DND-41 (cell line): ENCODE data around the gene RXYLT1.

Experiments
- CTCF ChIP-seq: IDR thresholded peaks from 2 replicates; pipeline ENCODE4 v1.5.1; 2012; ENCODE audit warnings: borderline replicate concordance, low read length, moderate library complexity, mild to moderate bottlenecking; ENCODE audit not compliant: poor library complexity, severe bottlenecking; ENCODE audit errors: extremely low read depth
- EZH2 ChIP-seq: IDR thresholded peaks from 3 replicates; pipeline ENCODE4 v1.6.1; 2012; ENCODE audit warnings: borderline replicate concordance, low read depth, mild to moderate bottlenecking, moderate library complexity, low read length, inconsistent platforms; ENCODE audit not compliant: severe bottlenecking

- TF ChIP-seq CTCF (no peak), EZH2 (no peak)
These were observed 66.0 kb downstream of the RXYLT1 start for GRCh38 chr12:63845726-63846125.
